Keratinocyte (primary cell): ENCODE results near the gene PTPN14.

Experiments
- EZH2 ChIP-seq: IDR thresholded peaks from one replicate; pipeline ENCODE4 v1.6.1; 2012; ENCODE audit warnings: inconsistent platforms, mild to moderate bottlenecking, low read length, moderate library complexity
- TF ChIP-seq, protein P1 (sequence below), 3 experiments: IDR thresholded peaks in 1 of 3; conservative IDR thresholded peaks in 1 of 3; optimal IDR thresholded peaks in 1 of 3; 2 replicates in 2 of 3; 3 replicates in 1 of 3; pipeline versions ENCODE3 to v1.5.1; 2011; ENCODE audit warnings: low read length in 3 of 3, mild to moderate bottlenecking in 3 of 3, moderate library complexity in 2 of 3, control low read depth in 1 of 3, inconsistent platforms in 1 of 3; ENCODE audit not compliant: insufficient read depth in 2 of 3; ENCODE audit errors: extremely low read depth in 1 of 3

DNA sequence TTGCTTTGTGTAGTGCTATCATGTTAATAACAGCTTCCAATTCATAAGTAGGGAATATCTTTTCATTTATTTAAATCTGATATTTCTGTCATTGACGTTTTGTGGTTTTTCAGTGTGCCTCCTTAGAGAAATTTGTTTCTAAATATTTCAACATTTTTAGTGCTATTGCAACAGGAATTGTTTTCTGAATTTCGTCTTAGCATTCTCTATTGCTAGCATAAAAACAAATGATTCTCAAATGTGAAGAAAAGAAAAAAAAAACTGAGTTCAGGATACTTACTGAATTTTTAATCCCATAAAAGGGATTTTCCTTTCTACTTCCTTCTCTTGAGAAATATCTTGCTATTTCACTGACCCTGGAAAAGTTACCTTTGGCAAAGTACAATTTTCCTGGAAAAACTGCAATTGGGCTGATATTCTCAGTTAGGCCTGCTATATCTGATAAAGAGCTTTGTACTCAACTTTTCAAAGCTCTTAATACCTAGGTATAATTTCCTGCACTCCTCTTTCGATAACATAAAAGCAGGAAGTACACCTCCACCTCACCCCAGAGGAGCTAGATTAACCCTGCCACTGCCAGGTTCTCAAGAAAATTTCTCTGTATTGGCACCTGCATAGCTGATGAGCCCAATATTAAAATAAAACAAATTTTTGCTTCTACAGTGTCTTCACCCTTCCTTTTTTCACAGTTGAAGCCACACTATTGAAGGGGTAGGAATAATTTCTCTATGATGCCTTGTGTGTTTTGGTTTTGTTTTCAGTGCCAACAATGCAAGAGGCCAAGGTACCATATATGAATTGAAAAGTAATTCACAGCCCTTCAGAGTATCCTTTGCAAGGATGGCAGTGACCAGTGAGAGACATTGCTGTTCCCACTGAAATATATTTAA, 35.6 kb downstream of the PTPN14 start:
- TF ChIP-seq, protein P1, sequence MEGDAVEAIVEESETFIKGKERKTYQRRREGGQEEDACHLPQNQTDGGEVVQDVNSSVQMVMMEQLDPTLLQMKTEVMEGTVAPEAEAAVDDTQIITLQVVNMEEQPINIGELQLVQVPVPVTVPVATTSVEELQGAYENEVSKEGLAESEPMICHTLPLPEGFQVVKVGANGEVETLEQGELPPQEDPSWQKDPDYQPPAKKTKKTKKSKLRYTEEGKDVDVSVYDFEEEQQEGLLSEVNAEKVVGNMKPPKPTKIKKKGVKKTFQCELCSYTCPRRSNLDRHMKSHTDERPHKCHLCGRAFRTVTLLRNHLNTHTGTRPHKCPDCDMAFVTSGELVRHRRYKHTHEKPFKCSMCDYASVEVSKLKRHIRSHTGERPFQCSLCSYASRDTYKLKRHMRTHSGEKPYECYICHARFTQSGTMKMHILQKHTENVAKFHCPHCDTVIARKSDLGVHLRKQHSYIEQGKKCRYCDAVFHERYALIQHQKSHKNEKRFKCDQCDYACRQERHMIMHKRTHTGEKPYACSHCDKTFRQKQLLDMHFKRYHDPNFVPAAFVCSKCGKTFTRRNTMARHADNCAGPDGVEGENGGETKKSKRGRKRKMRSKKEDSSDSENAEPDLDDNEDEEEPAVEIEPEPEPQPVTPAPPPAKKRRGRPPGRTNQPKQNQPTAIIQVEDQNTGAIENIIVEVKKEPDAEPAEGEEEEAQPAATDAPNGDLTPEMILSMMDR (optimal IDR thresholded peaks at IDR 0.05 in 1 of 3, IDR thresholded peaks at IDR 0.05 in 1 of 3, conservative IDR thresholded peaks at IDR 0.05 in 1 of 3; ENCODE audit: extremely low read depth in 1 of 3, insufficient read depth in 2 of 3, low read length in 3 of 3): no peak
- TF ChIP-seq EZH2: no peak
